ENCODE measurements around the gene INSC. TPM values are rescaled to one million over a fixed set of nuclear protein-coding genes. Genes with fewer than 3 reads are reported as not detected.

INSC gene
- total RNA-seq, 1 experiment from 2014 or later = not detected

GRCh38 chr11:15117751-15118150 lies 3.0 kb downstream of the INSC start:
- no peak overlapping the region for H2AFZ ChIP-seq (ENCODE audit: low read length)
- ChIA-PET CTCF (no interaction called here), POLR2A (ENCODE audit: unreplicated experiment) (no interaction called here)
- no peaks in the 10 kb centered on the region for H3K27me3 ChIP-seq (ENCODE audit: low read length)
- intact Hi-C loops (cut with micrococcal nuclease) = no loop called here
- H3K9ac ChIP-seq (ENCODE audit: low read length) = no peak overlapping the region
- no TSS peak for BruUV-seq (replicated peaks)
- no peak overlapping the region for H3K4me2 ChIP-seq (ENCODE audit: low read length)
- H3F3A ChIP-seq (ENCODE audit: low read length, unreplicated experiment) = no peaks in the 10 kb centered on the region
- no peak for DNase-seq
- H3K4me3 ChIP-seq (ENCODE audit: low read length) = no peak overlapping the region
- no peaks in the 10 kb centered on the region for H3K36me3 ChIP-seq (ENCODE audit: low read depth, low read length)
- H3K9me3 ChIP-seq (ENCODE audit: low read length) = no peaks in the 10 kb centered on the region
- no peak for ATAC-seq
- H3K4me1 ChIP-seq (ENCODE audit: insufficient read depth, low read length) = no peaks in the 10 kb centered on the region
- H3K27ac ChIP-seq (ENCODE audit: low read length) = no peak overlapping the region
- no peak for TF ChIP-seq CTCF (conservative IDR thresholded peaks at IDR 0.05; ENCODE audit: low read depth, low read length)
- no peak for TF ChIP-seq EZH2 (IDR thresholded peaks at IDR 0.05; ENCODE audit: low read length, unreplicated experiment)
- no peak for TF ChIP-seq EZH2phosphoT487 (IDR thresholded peaks at IDR 0.05; ENCODE audit: borderline replicate concordance, low read length)
- H4K20me1 ChIP-seq (ENCODE audit: low read length) = no peaks in the 10 kb centered on the region
- H3K79me2 ChIP-seq (ENCODE audit: low read length) = no peaks in the 10 kb centered on the region
- no peaks in the 10 kb centered on the region for H3K9me2 ChIP-seq (replicated peaks; ENCODE audit: low read length)

- CTCF ChIA-PET = no interaction called here
- intact Hi-C loops (cut with micrococcal nuclease) = no loop called here
- Histone ChIP-seq H2AFZ (ENCODE audit: low read length) (no peak overlapping the region), H3K9me2 (replicated peaks; ENCODE audit: low read length) (no peaks in the 10 kb centered on the region), H4K20me1 (ENCODE audit: low read length) (no peaks in the 10 kb centered on the region), H3K4me2 (ENCODE audit: low read length) (no peak overlapping the region), H3K4me1 (ENCODE audit: insufficient read depth, low read length) (no peaks in the 10 kb centered on the region), H3F3A (ENCODE audit: low read length, unreplicated experiment) (no peaks in the 10 kb centered on the region), H3K27me3 (ENCODE audit: low read length) (no peaks in the 10 kb centered on the region), H3K36me3 (ENCODE audit: low read depth, low read length) (no peaks in the 10 kb centered on the region), H3K4me3 (ENCODE audit: low read length) (no peak overlapping the region), H3K27ac (ENCODE audit: low read length) (no peak overlapping the region), H3K9ac (ENCODE audit: low read length) (no peak overlapping the region), H3K9me3 (ENCODE audit: low read length) (no peaks in the 10 kb centered on the region), H3K79me2 (ENCODE audit: low read length) (no peaks in the 10 kb centered on the region)
- no TSS peak for BruUV-seq (replicated peaks)
- no peak for DNase-seq
- no peak for TF ChIP-seq CTCF (conservative IDR thresholded peaks at IDR 0.05; ENCODE audit: low read depth, low read length)
- TF ChIP-seq EZH2phosphoT487 (IDR thresholded peaks at IDR 0.05; ENCODE audit: borderline replicate concordance, low read length) = no peak
- TF ChIP-seq EZH2 (IDR thresholded peaks at IDR 0.05; ENCODE audit: low read length, unreplicated experiment) = no peak
- no peak for ATAC-seq
- POLR2A ChIA-PET (ENCODE audit: unreplicated experiment) = no interaction called here
These were observed 3.7 kb downstream of the INSC start for GRCh38 chr11:15118431-15118830.

- Histone ChIP-seq H3F3A (ENCODE audit: low read length, unreplicated experiment) (no peaks in the 10 kb centered on the region), H4K20me1 (ENCODE audit: low read length) (no peaks in the 10 kb centered on the region), H3K36me3 (ENCODE audit: low read depth, low read length) (no peaks in the 10 kb centered on the region), H3K9ac (ENCODE audit: low read length) (no peak overlapping the region), H3K9me2 (replicated peaks; ENCODE audit: low read length) (no peaks in the 10 kb centered on the region), H3K4me2 (ENCODE audit: low read length) (no peak overlapping the region), H3K9me3 (ENCODE audit: low read length) (no peaks in the 10 kb centered on the region), H3K4me3 (ENCODE audit: low read length) (no peak overlapping the region), H3K79me2 (ENCODE audit: low read length) (no peaks in the 10 kb centered on the region), H2AFZ (ENCODE audit: low read length) (no peak overlapping the region), H3K4me1 (ENCODE audit: insufficient read depth, low read length) (no peaks in the 10 kb centered on the region), H3K27ac (ENCODE audit: low read length) (no peak overlapping the region), H3K27me3 (ENCODE audit: low read length) (no peaks in the 10 kb centered on the region)
- no TSS peak for BruUV-seq (replicated peaks)
- DNase-seq (no peak), ATAC-seq (no peak)
- TF ChIP-seq EZH2 (IDR thresholded peaks at IDR 0.05; ENCODE audit: low read length, unreplicated experiment) = no peak
- no peak for TF ChIP-seq EZH2phosphoT487 (IDR thresholded peaks at IDR 0.05; ENCODE audit: borderline replicate concordance, low read length)
- no peak for TF ChIP-seq CTCF (conservative IDR thresholded peaks at IDR 0.05; ENCODE audit: low read depth, low read length)
- POLR2A ChIA-PET (ENCODE audit: unreplicated experiment) = no interaction called here
- intact Hi-C loops (cut with micrococcal nuclease) = no loop called here
- CTCF ChIA-PET = no interaction called here
These were observed 4.6 kb downstream of the INSC start for GRCh38 chr11:15119352-15119751.
